Uterus (tissue), 4 donors: ENCODE measurements around the gene BMPR1B. TPM values are rescaled to one million over a fixed set of nuclear protein-coding genes. Genes with fewer than 3 reads are reported as not detected.

ENCODE experiments used
- DNase-seq, 2 donors: peaks; one replicate each; pipeline ENCODE4 v3.0.0-alpha.2; 2019 to 2020
- H3K27ac ChIP-seq, 2 donors: fragments of 200-600 bp; sonication (generic); 1 replicate in 1 of 2; 2 replicates in 1 of 2; pipeline ENCODE4 v1.5.1; 2016 to 2018
- H3K27me3 ChIP-seq, 2 donors: fragments of 200-600 bp; sonication (generic); one replicate each; pipeline ENCODE4 v1.5.1; 2018 to 2019; ENCODE audit warnings: control low read depth in 1 of 2
- H3K36me3 ChIP-seq, 2 donors: fragments of 200-600 bp; sonication (generic); one replicate each; pipeline ENCODE4 v1.5.1; 2019; ENCODE audit warnings: control low read depth in 1 of 2
- H3K4me1 ChIP-seq, 2 donors: fragments of 200-600 bp; sonication (generic); one replicate each; pipeline ENCODE4 v1.5.1; 2018 to 2019; ENCODE audit warnings: control low read depth in 1 of 2
- H3K4me3 ChIP-seq, 2 donors: fragments of 200-600 bp; sonication (generic); 1 replicate in 1 of 2; 2 replicates in 1 of 2; pipeline ENCODE4 v1.5.1; 2018 to 2019; ENCODE audit warnings: mild to moderate bottlenecking in 1 of 2
- H3K9me3 ChIP-seq, 2 donors: fragments of 200-600 bp; sonication (generic); one replicate each; pipeline ENCODE4 v1.5.1; 2019; ENCODE audit warnings: control low read depth in 1 of 2
- CTCF ChIP-seq, 4 experiments: fragments of 200-600 bp in 2 of 4; fragments of 450-650 bp in 2 of 4; sonication (generic) in 2 of 4; IDR thresholded peaks; one replicate each; pipeline ENCODE4 v1.5.1; 2016 to 2019; ENCODE audit warnings: antibody characterized with exemption in 4 of 4, mild to moderate bottlenecking in 2 of 4, moderate library complexity in 1 of 4
- POLR2A ChIP-seq, 2 donors: fragments of 450-650 bp; IDR thresholded peaks; one replicate each; pipeline ENCODE4 v1.6.1; 2016; ENCODE audit warnings: antibody characterized with exemption in 2 of 2, mild to moderate bottlenecking in 1 of 2, moderate library complexity in 1 of 2
- intact Hi-C: fragments of 100-400 bp; cut with DNase I; formaldehyde crosslinking; loops from one replicate; pipeline ENCODE4 v1.15.1; 2023; ENCODE audit warnings: low total_unique reads
- total RNA-seq, 4 donors: library from RNA; depleted of rRNA in 3 of 4; stranded (reverse); fragments of >200 nt in 3 of 4; gene quantifications; one replicate each; pipeline versions ENCODE4 v1.1.0 to v1.2.4, GENCODE V29; 2014 to 2023
- donor health status: DM: yes; HTN: yes; CAD: no.

BMPR1B gene
- total RNA-seq, 4 donors from 2014 or later: under 0.01 to 13.6 (median 3.3) TPM

GRCh38 chr4:94766856-94767255, 9.1 kb downstream of the BMPR1B start:
- intact Hi-C loops: no loop called here

DNA sequence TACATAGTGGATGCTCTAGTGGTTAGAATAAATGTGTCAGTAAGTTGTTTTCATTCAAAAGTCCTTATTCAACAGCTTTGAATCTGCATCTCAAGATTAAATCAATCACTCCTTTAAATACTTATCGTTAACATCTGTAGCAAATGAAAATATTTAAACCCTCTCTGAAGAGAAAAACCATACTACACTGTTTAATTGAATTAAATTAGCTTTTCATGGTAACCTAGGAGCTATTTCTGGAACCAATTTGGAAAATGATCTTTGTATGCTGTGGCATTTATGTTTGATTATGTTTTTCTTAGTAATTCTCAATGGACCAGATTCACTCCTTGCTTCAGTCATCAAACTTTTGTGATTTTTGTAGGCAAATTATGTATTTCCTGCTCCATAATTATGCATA, 9.7 kb downstream of the BMPR1B start:
- no peak for DNase-seq
- no peak for TF ChIP-seq POLR2A (IDR thresholded peaks at IDR 0.05)
- no peak for TF ChIP-seq CTCF (IDR thresholded peaks at IDR 0.05)
- H3K4me3 ChIP-seq: no peak overlapping the region
- intact Hi-C loops: no loop called here
- H3K36me3 ChIP-seq: no peaks in the 10 kb centered on the region
- H3K9me3 ChIP-seq: no peaks in the 10 kb centered on the region
- no peak overlapping the region for H3K27ac ChIP-seq
- no peaks in the 10 kb centered on the region for H3K4me1 ChIP-seq
- H3K27me3 ChIP-seq: no peaks in the 10 kb centered on the region

More at GRCh38 chr4:94766856-94767255, 9.1 kb downstream of the BMPR1B start:
- H3K36me3 ChIP-seq: no peaks in the 10 kb centered on the region
- H3K9me3 ChIP-seq: no peaks in the 10 kb centered on the region
- TF ChIP-seq CTCF (IDR thresholded peaks at IDR 0.05): no peak
- no peak for TF ChIP-seq POLR2A (IDR thresholded peaks at IDR 0.05)
- no peaks in the 10 kb centered on the region for H3K4me1 ChIP-seq
- H3K27ac ChIP-seq: no peak overlapping the region
- no peak for DNase-seq
- H3K4me3 ChIP-seq: no peak overlapping the region
- no peaks in the 10 kb centered on the region for H3K27me3 ChIP-seq

DNA sequence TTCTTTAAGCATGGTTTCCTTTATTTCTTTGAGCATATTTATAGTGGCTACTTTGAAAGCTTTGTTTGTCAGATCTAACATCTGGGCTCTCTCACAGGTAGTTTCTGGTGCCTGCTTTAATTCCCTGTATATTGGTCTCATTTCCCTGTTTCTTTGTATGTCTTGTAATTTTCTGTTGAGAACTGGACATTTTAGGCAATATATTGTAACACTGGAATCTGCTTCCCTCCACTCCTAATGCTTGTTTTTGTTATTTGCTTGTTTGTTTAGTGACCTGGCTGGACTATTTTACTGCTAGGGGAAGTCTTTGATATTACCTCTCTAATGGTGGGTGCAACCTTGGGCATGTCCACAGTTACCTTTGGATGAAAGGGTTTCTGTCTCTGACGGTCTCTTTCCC, 25.0 kb downstream of the BMPR1B start:
- Histone ChIP-seq H3K27me3 (no peaks in the 10 kb centered on the region), H3K27ac (no peak overlapping the region), H3K9me3 (peaks cover 0 to 11% of the 10 kb centered on the region in 2 donors), H3K36me3 (no peaks in the 10 kb centered on the region), H3K4me1 (no peaks in the 10 kb centered on the region), H3K4me3 (no peak overlapping the region)
- no peak for TF ChIP-seq POLR2A (IDR thresholded peaks at IDR 0.05)
- no peak for TF ChIP-seq CTCF (IDR thresholded peaks at IDR 0.05)
- DNase-seq: no peak
- intact Hi-C loops: no loop called here

GRCh38 chr4:94791701-94792100, 33.9 kb downstream of the BMPR1B start:
- Histone ChIP-seq H3K4me1 (no peaks in the 10 kb centered on the region), H3K27ac (no peak overlapping the region), H3K27me3 (no peaks in the 10 kb centered on the region), H3K36me3 (no peaks in the 10 kb centered on the region), H3K4me3 (no peak overlapping the region), H3K9me3 (no peaks in the 10 kb centered on the region)
- intact Hi-C loops: no loop called here
- no peak for TF ChIP-seq POLR2A (IDR thresholded peaks at IDR 0.05)
- TF ChIP-seq CTCF (IDR thresholded peaks at IDR 0.05): no peak
- no peak for DNase-seq

GRCh38 chr4:94798808-94799207, 41.1 kb downstream of the BMPR1B start:
- Histone ChIP-seq H3K4me1 (no peaks in the 10 kb centered on the region), H3K4me3 (no peak overlapping the region), H3K9me3 (no peaks in the 10 kb centered on the region), H3K36me3 (no peaks in the 10 kb centered on the region), H3K27me3 (no peaks in the 10 kb centered on the region), H3K27ac (no peak overlapping the region)
- TF ChIP-seq CTCF (IDR thresholded peaks at IDR 0.05) (no peak), POLR2A (IDR thresholded peaks at IDR 0.05) (no peak)
- intact Hi-C loops: no loop called here
- no peak for DNase-seq
